AG04449 (cell line): ENCODE measurements around the gene SHISA6.

Experiments used
- CTCF ChIA-PET: fragments of 350-600 bp; formaldehyde crosslinking; extraction: SDS; loops from one replicate; lab custom pipeline; 2021; ENCODE audit warnings: antibody characterized with exemption; lab: Yijun Ruan, JAX
- POLR2A ChIA-PET: fragments of 400-600, 350-600 bp; formaldehyde crosslinking; extraction: SDS; loops from one replicate; lab custom pipeline; 2020; ENCODE audit warnings: antibody characterized with exemption, inconsistent platforms; lab: Yijun Ruan, JAX
- DNase-seq: peaks from one replicate; pipeline ENCODE4 v3.0.0-alpha.2; 2010; ENCODE audit warnings: low read depth, low spot score
- H3K4me3 ChIP-seq: 2 replicates; pipeline ENCODE4 v1.5.1; 2011; ENCODE audit warnings: low read depth, mild to moderate bottlenecking, control low read depth, low read length
- CTCF ChIP-seq: IDR thresholded peaks from one replicate; pipeline ENCODE4 v1.5.1; 2011; ENCODE audit warnings: mild to moderate bottlenecking, moderate library complexity, low read length, control low read depth, inconsistent platforms; ENCODE audit not compliant: insufficient read depth; ENCODE audit errors: missing control alignments

SHISA6 gene

GRCh38 chr17:11351479-11351878, 110.5 kb downstream of the SHISA6 start:
- H3K4me3 ChIP-seq, result no peak overlapping the region
- ChIA-PET POLR2A (no interaction called here), CTCF (no interaction called here)

GRCh38 chr17:11353601-11354000, 112.6 kb downstream of the SHISA6 start:
- POLR2A ChIA-PET, result no interaction called here
- no peak overlapping the region for H3K4me3 ChIP-seq
- CTCF ChIA-PET, result no interaction called here
- no peak for TF ChIP-seq CTCF
- DNase-seq, result no peak

More at GRCh38 chr17:11351479-11351878, 110.5 kb downstream of the SHISA6 start:
- no peak for TF ChIP-seq CTCF
- DNase-seq, result no peak

GRCh38 chr17:11356371-11356770, 115.4 kb downstream of the SHISA6 start:
- POLR2A ChIA-PET, result no interaction called here
- TF ChIP-seq CTCF, result no peak
- CTCF ChIA-PET, result no interaction called here
- no peak for DNase-seq
- H3K4me3 ChIP-seq, result no peak overlapping the region

DNA sequence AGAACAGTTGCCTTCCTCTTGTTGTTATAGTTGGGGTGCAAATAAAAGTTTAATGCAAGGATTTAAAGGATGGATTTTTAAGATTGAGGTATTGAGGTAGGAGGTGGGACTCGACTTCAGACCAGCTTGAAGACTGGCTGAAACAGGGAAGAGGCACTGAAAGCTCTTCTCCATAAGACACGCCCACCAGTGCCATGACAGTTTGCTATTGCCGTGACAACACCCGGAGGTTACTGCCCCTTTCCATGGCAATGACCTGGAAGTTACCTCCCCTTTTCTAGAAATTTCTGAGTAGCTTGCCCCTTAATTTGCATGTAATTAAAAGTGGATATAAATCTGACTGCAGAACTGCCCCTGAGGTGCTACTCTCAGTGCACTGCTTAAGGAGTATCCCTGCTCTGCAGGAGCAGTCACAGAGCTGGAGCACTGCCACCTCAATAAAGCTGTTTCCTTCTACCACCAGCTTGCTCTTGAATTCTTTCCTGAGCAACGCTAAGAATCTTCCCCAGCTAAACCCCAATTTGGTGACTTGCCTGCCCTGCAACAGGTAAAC, 122.6 kb downstream of the SHISA6 start:
- TF ChIP-seq CTCF, result no peak
- no peak for DNase-seq
- H3K4me3 ChIP-seq, result no peak overlapping the region
- POLR2A ChIA-PET, result no interaction called here
- CTCF ChIA-PET, result no interaction called here

GRCh38 chr17:11366272-11366850, 125.3 kb downstream of the SHISA6 start:
- CTCF ChIA-PET, result no interaction called here
- no peak for TF ChIP-seq CTCF
- DNase-seq, result no peak
- POLR2A ChIA-PET, result no interaction called here
- H3K4me3 ChIP-seq, result no peak overlapping the region

- no peak for TF ChIP-seq CTCF
- ChIA-PET POLR2A (no interaction called here), CTCF (no interaction called here)
- no peak for DNase-seq
- no peak overlapping the region for H3K4me3 ChIP-seq
Observed at GRCh38 chr17:11369575-11369974, 128.6 kb downstream of the SHISA6 start.
